Activated CD4-positive, alpha-beta memory T cell treated with anti-CD3 and anti-CD28 coated beads for 36 hours (primary cell): ENCODE data around the gene NUDT3. TPM values are rescaled to one million over a fixed set of nuclear protein-coding genes. Genes with fewer than 3 reads are reported as not detected.

Experiments
- CTCF ChIA-PET: fragments of 350-600 bp; sonication (Branson Sonifier 250); formaldehyde crosslinking; loops from one replicate; lab custom pipeline; 2021; ENCODE audit warnings: antibody characterized with exemption, inconsistent platforms; lab: Charles Lee
- POLR2A ChIA-PET: fragments of 350-600 bp; sonication (Branson Sonifier 250); formaldehyde crosslinking; loops from one replicate; lab custom pipeline; 2021; ENCODE audit warnings: antibody characterized with exemption; lab: Charles Lee
- DNase-seq: peaks from one replicate; pipeline ENCODE4 v3.0.0-alpha.2; 2020
- H3K27ac Mint-ChIP-seq: one replicate; pipeline ENCODE4 v1.8.0; 2021; ENCODE audit warnings: mixed read lengths
- H3K27me3 Mint-ChIP-seq: one replicate; pipeline ENCODE4 v1.8.0; 2021; ENCODE audit warnings: mixed read lengths
- H3K36me3 Mint-ChIP-seq: one replicate; pipeline ENCODE4 v1.8.0; 2021; ENCODE audit warnings: mixed read lengths
- H3K4me1 Mint-ChIP-seq: one replicate; pipeline ENCODE4 v1.8.0; 2021; ENCODE audit warnings: low read depth, mixed read lengths
- H3K4me3 Mint-ChIP-seq: one replicate; pipeline ENCODE4 v1.8.0; 2021; ENCODE audit warnings: mild to moderate bottlenecking, mixed read lengths
- H3K9me3 Mint-ChIP-seq: one replicate; pipeline ENCODE4 v1.8.0; 2021; ENCODE audit warnings: mixed read lengths
- intact Hi-C: fragments of 100-400 bp; cut with micrococcal nuclease; formaldehyde crosslinking; loops from one replicate; pipeline ENCODE4 v1.15.1; 2023
- total RNA-seq, 2 experiments: library from RNA; stranded (reverse); gene quantifications; one replicate each; pipeline ENCODE4 v1.2.3, GENCODE V29; 2021

The NUDT3 gene
- total RNA-seq, 2 experiments from 2014 or later: 12.7 to 13.4 TPM

GRCh38 chr6:34237722-34238584, 154.5 kb downstream of the NUDT3 start:
- Mint-ChIP-seq H3K27ac (peak overlapping the region; percentile 97), H3K27me3 (no peaks in the 10 kb centered on the region), H3K4me1 (peaks cover 57% of the 10 kb centered on the region), H3K4me3 (peak overlapping the region; percentile 88), H3K9me3 (no peaks in the 10 kb centered on the region), H3K36me3 (peaks cover 47% of the 10 kb centered on the region)
- DNase-seq: peak; percentile 84
- intact Hi-C loops: loop anchor here (2.0 to 10.0 kb wide), 5 partner anchors 41 to 1887 kb away; partner anchors contain the start of genes BRD2, PHF1 and SNRPC
- CTCF ChIA-PET: interaction anchor here (1.4 to 1.8 kb wide), 2 partner anchors 10 to 42 kb away, joined by 13 to 15 read pairs; partner anchors contain the start of gene SMIM29
- POLR2A ChIA-PET: interaction anchor here (1.2 to 1.9 kb wide), 12 partner anchors 10 to 419 kb away, joined by 3 to 29 read pairs (median 6); partner anchors contain the start of genes RPS10 and SMIM29

DNA sequence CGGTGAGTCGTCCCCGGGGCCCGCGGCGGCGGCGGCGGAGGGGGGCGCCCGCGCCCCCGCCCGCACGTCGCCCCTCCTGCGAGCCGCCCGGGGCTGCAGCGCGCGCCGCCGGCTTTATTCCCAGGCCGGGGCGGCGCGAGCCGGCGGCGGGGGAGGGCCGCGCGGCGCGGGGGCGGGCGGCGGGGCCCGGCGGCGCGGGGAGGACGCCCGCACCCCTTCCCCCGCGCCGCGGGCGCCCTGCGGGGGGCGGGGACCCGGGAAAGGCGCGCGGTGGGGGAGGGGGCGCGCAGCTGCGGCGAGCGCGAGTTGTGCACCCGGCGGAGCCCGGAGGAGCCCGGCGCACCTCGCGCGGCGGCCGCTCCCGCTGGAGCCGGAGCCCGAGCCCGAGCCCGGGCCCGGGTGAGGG, 155.2 kb downstream of the NUDT3 start:
- Mint-ChIP-seq H3K9me3 (no peaks in the 10 kb centered on the region), H3K27me3 (no peaks in the 10 kb centered on the region), H3K36me3 (peaks cover 40% of the 10 kb centered on the region), H3K4me1 (peaks cover 50% of the 10 kb centered on the region), H3K27ac (peak overlapping the region; percentile 93), H3K4me3 (no peak overlapping the region)
- POLR2A ChIA-PET: interaction anchor here (1.2 to 1.9 kb wide), 14 partner anchors 10 to 651 kb away, joined by 3 to 29 read pairs (median 5); partner anchors contain the start of genes ANKS1A, RPS10 and SMIM29
- CTCF ChIA-PET: interaction anchor here (0.6 to 1.8 kb wide), 5 partner anchors 11 to 74 kb away, joined by 3 to 15 read pairs (median 6); partner anchors contain the start of gene SMIM29
- peak; percentile 48 for DNase-seq
- intact Hi-C loops: loop anchor here (2.0 to 10.0 kb wide), 5 partner anchors 41 to 1887 kb away; partner anchors contain the start of genes BRD2, PHF1 and SNRPC

DNA sequence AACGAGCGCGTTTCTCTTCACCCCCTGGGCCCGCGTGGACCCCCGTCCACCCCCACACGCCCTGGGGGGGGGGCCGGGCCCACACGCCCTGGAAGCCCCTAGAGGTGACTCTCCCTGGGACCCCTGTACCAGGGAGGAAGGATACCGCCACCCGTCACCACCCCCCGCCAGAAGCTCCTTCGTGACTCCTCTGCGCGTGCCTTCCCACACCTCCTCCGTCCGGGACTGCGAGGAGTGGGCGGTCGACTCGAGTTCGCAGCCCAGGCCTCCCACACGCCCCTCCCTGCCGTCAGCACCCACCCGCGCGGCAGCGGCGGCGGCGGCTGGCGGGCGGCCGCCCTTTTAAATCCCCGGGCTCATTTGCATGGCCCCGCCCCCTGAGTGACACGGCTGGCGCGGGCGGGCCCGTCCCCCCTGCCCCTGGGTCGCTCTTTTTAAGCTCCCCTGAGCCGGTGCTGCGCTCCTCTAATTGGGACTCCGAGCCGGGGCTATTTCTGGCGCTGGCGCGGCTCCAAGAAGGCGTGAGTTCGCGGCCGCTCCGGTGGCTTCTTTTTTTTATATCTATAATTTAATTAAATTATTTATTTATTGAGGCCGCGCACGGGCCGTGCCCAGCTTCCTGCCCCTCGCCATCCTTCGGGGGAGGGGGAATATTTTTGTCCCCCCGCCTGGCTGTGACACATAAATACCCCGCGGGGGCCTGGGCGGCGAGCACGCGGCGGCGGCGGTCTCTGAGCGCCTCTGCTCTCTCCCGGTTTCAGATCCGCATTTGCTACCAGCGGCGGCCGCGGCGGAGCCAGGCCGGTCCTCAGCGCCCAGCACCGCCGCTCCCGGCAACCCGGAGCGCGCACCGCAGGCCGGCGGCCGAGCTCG, 155.8 kb downstream of the NUDT3 start, which contains the start of gene HMGA1:
HMGA1 (plus strand) TSS at position 431 of the 873 bp plus-strand sequence. CDS start 3,908 bp downstream, outside the sequence.
- Mint-ChIP-seq H3K4me1 (peaks cover 44% of the 10 kb centered on the region), H3K36me3 (peaks cover 34% of the 10 kb centered on the region), H3K9me3 (no peaks in the 10 kb centered on the region), H3K27ac (peak within 1 kb of the TSS; percentile 93), H3K27me3 (no peaks in the 10 kb centered on the region), H3K4me3 (peak within 1 kb of the TSS; percentile 88)
- CTCF ChIA-PET: interaction anchor here (0.6 to 1.8 kb wide), 6 partner anchors 11 to 73 kb away, joined by 3 to 15 read pairs (median 4); partner anchors contain the start of gene SMIM29
- peak; percentile 91 for DNase-seq
- intact Hi-C loops: loop anchor here (1.0 to 10.0 kb wide), 7 partner anchors 8 to 1888 kb away; partner anchors contain the start of genes BRD2, PHF1, SMIM29 and SNRPC
- POLR2A ChIA-PET: interaction anchor here (1.2 to 1.9 kb wide), 14 partner anchors 9 to 652 kb away, joined by 3 to 29 read pairs (median 5); partner anchors contain the start of genes ANKS1A, RPS10 and SMIM29

- CTCF ChIA-PET: interaction anchor here (1.3 to 1.8 kb wide), 3 partner anchors 12 to 53 kb away, joined by 6 to 15 read pairs (median 13); partner anchors contain the start of gene SMIM29
- POLR2A ChIA-PET: interaction anchor here (1.2 to 1.9 kb wide), 11 partner anchors 9 to 653 kb away, joined by 3 to 29 read pairs (median 6); partner anchors contain the start of genes ANKS1A, RPS10 and SMIM29
- peaks cover 38% of the 10 kb centered on the region for H3K4me1 Mint-ChIP-seq
- no peaks in the 10 kb centered on the region for H3K9me3 Mint-ChIP-seq
- intact Hi-C loops: loop anchor here (1.0 to 10.0 kb wide), 7 partner anchors 8 to 1889 kb away; partner anchors contain the start of genes BRD2, PHF1, SMIM29 and SNRPC
- H3K36me3 Mint-ChIP-seq: peaks cover 28% of the 10 kb centered on the region
- no peaks in the 10 kb centered on the region for H3K27me3 Mint-ChIP-seq
- H3K4me3 Mint-ChIP-seq: peak overlapping the region; percentile 83
- H3K27ac Mint-ChIP-seq: peak overlapping the region; percentile 93
- DNase-seq: peak; percentile 67
Observed at GRCh38 chr6:34236131-34236442, 156.4 kb downstream of the NUDT3 start.

DNA sequence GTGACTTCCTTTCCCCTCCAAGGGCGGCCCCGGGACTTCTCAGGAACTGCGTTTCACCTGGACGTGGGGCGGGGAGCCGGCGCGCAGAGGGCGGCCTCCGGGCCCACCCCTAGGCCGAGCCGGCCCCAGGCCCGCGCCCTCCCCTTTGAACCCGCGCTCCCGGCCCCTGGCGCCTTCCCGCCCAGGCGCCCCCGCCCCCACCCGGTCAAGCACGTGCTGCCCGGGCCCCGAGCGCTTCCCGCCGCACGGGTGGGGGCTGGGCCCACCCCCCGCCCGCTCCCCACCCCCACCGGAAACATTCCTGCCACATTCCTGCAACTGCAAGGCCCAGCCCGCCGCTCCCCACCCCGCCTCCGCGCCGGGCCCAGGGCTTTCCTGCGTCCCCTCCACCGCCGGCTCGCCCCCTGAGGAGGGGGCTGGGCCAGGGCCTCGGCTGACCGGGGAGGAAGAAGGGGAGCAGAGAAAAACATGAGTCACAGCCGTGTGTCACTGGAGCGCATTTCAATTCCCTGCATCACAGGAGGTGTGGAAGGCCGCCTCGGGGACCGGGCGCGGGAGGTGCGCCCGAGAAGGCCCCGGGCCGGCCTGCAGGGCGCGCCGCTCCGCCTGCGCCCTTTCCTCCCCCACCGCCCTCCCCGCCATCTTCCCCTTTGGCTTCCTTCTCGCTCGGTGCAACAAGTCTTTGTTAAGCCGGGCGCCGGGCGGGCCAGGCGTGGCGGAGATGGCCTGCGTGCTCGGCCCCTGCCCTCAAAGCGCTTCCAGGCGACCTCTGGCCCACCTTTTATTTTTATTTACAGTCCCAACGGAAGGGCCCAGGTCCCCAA, 156.9 kb downstream of the NUDT3 start:
- H3K4me3 Mint-ChIP-seq: peak overlapping the region; percentile 83
- H3K4me1 Mint-ChIP-seq: peaks cover 32% of the 10 kb centered on the region
- no peaks in the 10 kb centered on the region for H3K9me3 Mint-ChIP-seq
- H3K27ac Mint-ChIP-seq: peak overlapping the region; percentile 93
- ChIA-PET POLR2A (interaction anchor here (1.2 to 1.9 kb wide), 7 partner anchors 8 to 653 kb away, joined by 5 to 29 read pairs (median 6); partner anchors contain the start of genes ANKS1A, RPS10 and SMIM29), CTCF (interaction anchor here (1.3 to 1.8 kb wide), 2 partner anchors 13 to 53 kb away, joined by 6 to 13 read pairs; partner anchors contain the start of gene SMIM29)
- no peaks in the 10 kb centered on the region for H3K27me3 Mint-ChIP-seq
- H3K36me3 Mint-ChIP-seq: peaks cover 22% of the 10 kb centered on the region
- intact Hi-C loops: loop anchor here (1.0 to 10.0 kb wide), 7 partner anchors 9 to 1889 kb away; partner anchors contain the start of genes BRD2, PHF1, SMIM29 and SNRPC
- peak; percentile 81 for DNase-seq

- Mint-ChIP-seq H3K4me3 (peak overlapping the region; percentile 9), H3K27me3 (no peaks in the 10 kb centered on the region), H3K36me3 (peaks cover 17% of the 10 kb centered on the region), H3K27ac (peak overlapping the region; percentile 10), H3K4me1 (peaks cover 25% of the 10 kb centered on the region), H3K9me3 (no peaks in the 10 kb centered on the region)
- CTCF ChIA-PET: no interaction called here
- POLR2A ChIA-PET: no interaction called here
- DNase-seq: no peak
- intact Hi-C loops: loop anchor here (5.0 to 10.0 kb wide), 4 partner anchors 523 to 1890 kb away; partner anchors contain the start of genes BRD2, PHF1 and SNRPC
Observed at GRCh38 chr6:34234667-34235306, 157.7 kb downstream of the NUDT3 start.

DNA sequence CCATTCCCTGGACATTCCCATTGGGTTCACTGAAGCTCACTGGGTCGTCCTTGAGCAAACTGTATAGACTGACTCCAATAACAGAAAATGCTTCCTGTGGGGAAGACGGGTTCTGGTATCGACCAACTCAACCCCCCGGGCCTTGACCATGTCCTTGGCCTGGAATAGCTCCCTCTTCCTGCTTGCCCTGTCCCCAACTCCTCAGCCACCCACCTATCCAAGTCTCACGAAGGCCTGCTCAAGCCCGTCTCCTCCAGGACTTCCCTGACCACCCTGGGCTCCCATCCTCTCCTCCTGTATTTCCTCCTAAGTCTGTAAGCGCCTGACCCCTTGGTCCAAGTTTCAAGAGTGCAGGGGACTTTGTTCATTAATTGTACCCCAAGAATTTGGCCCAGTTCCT, 158.6 kb downstream of the NUDT3 start:
- ChIA-PET CTCF (interaction anchor here (1.0 kb wide), 1 partner anchor 38 kb away, joined by 3 read pairs; no protein-coding TSS in a partner anchor), POLR2A (interaction anchor here (1.6 kb wide), 2 partner anchors 10 to 14 kb away, joined by 3 to 5 read pairs; no protein-coding TSS in a partner anchor)
- Mint-ChIP-seq H3K36me3 (peaks cover 10% of the 10 kb centered on the region), H3K27me3 (no peaks in the 10 kb centered on the region), H3K4me1 (peaks cover 24% of the 10 kb centered on the region), H3K27ac (peak overlapping the region; percentile 3), H3K9me3 (no peaks in the 10 kb centered on the region), H3K4me3 (no peak overlapping the region)
- DNase-seq: no peak
- intact Hi-C loops: loop anchor here (10.0 kb wide), 1 partner anchor 1891 kb away; no protein-coding TSS in a partner anchor

DNA sequence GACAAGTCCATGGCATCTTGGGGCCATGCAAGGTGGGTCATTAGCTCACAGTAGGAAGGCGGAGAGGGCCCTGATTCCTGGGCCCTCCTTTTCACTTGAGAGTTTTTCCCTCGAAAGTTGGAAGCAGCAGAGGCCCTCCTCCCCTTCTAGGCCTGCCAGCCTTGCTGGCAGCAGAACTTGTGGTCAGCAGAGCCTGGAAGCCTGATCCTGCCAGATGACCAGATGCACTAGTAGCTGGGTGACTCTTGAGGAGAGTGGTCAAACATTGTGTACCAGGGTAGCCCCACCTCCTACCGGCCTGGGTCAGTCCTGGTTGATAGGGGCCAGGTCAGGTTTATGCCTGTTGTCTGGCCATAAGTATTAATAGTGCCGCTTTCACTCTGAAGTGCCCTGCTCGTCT, 159.6 kb downstream of the NUDT3 start:
- no peak for DNase-seq
- peaks cover 20% of the 10 kb centered on the region for H3K4me1 Mint-ChIP-seq
- intact Hi-C loops: loop anchor here (10.0 kb wide), 1 partner anchor 1892 kb away; no protein-coding TSS in a partner anchor
- POLR2A ChIA-PET: interaction anchor here (1.6 kb wide), 2 partner anchors 9 to 15 kb away, joined by 3 to 5 read pairs; no protein-coding TSS in a partner anchor
- no peaks in the 10 kb centered on the region for H3K27me3 Mint-ChIP-seq
- H3K27ac Mint-ChIP-seq: no peak overlapping the region
- peaks cover 2% of the 10 kb centered on the region for H3K36me3 Mint-ChIP-seq
- H3K4me3 Mint-ChIP-seq: no peak overlapping the region
- CTCF ChIA-PET: interaction anchor here (1.0 kb wide), 1 partner anchor 37 kb away, joined by 3 read pairs; no protein-coding TSS in a partner anchor
- no peaks in the 10 kb centered on the region for H3K9me3 Mint-ChIP-seq

DNA sequence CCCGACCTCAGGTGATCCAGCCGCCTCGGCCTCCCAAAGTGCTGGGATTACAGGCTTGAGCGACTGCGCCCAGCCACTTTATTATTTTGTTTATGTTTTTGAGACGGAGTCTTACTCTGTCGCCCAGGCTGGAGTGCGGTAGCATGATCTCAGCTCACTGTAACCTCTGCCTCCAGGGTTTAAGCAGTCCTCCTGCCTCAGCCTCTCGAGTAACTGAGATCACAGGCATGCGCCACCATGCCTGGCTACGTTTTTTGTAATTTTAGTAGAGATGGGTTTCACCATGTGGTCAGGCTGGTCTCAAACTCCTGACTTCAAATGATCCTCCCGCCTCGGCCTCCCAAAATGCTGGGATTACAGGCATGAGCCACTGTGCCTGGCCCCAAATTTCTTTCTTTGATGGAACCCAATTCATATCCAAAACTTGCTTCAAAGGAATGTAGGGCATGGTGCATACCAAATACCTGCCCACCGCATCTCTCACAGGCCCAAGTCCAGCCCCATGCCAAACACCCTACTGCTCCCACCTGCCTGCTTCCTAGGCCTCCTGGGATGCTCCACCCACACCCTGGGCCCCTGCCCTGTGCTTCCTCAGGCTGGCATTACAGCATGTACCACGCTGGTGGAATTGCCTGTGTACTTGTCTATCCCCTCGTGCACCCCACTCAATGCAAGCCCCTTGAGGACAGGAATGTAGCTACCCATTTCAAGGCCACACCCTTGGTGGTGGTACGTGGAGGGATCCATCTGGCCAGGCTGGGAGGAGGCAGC, 160.7 kb downstream of the NUDT3 start:
- CTCF ChIA-PET: no interaction called here
- no peak overlapping the region for H3K27ac Mint-ChIP-seq
- peaks cover 31% of the 10 kb centered on the region for H3K4me1 Mint-ChIP-seq
- no peaks in the 10 kb centered on the region for H3K27me3 Mint-ChIP-seq
- intact Hi-C loops: loop anchor here (10.0 kb wide), 1 partner anchor 1893 kb away; no protein-coding TSS in a partner anchor
- no peaks in the 10 kb centered on the region for H3K9me3 Mint-ChIP-seq
- H3K4me3 Mint-ChIP-seq: no peak overlapping the region
- H3K36me3 Mint-ChIP-seq: peaks cover 1% of the 10 kb centered on the region
- no peak for DNase-seq
- POLR2A ChIA-PET: no interaction called here
